Activated naive CD4-positive, alpha-beta T cell treated with anti-CD3 and anti-CD28 coated beads, Interleukin-2, amount 10 ng/mL, durations not matched to agents 7 days and 5 days (primary cell): Measurements from ENCODE around the gene CDH15.
A peak's percentile ranks its signal among the peaks of the same experiment; 100 is the strongest.
"Not testable (repeated sequence)": the region's sequence is repeated elsewhere in the genome, so short reads cannot be mapped to it uniquely, and the experiment has no call there.

Experiments used
- CTCF ChIA-PET: fragments of 350-600 bp; sonication (Branson Sonifier 250); formaldehyde crosslinking; loops from one replicate; lab custom pipeline; 2021; ENCODE audit warnings: antibody characterized with exemption; lab: Charles Lee
- DNase-seq: peaks from one replicate; pipeline ENCODE4 v3.0.0-alpha.2; 2020
- H3K27ac Mint-ChIP-seq: one replicate; pipeline ENCODE4 v1.8.0; 2021; ENCODE audit warnings: mild to moderate bottlenecking, moderate library complexity, mixed read lengths
- H3K27me3 Mint-ChIP-seq: one replicate; pipeline ENCODE4 v1.8.0; 2021; ENCODE audit warnings: mild to moderate bottlenecking, mixed read lengths
- H3K36me3 Mint-ChIP-seq: one replicate; pipeline ENCODE4 v1.8.0; 2021; ENCODE audit warnings: mixed read lengths
- H3K4me1 Mint-ChIP-seq: one replicate; pipeline ENCODE4 v1.8.0; 2021; ENCODE audit warnings: mixed read lengths
- H3K4me3 Mint-ChIP-seq: one replicate; pipeline ENCODE4 v1.8.0; 2021; ENCODE audit warnings: mild to moderate bottlenecking, moderate library complexity, mixed read lengths
- H3K9me3 Mint-ChIP-seq: one replicate; pipeline ENCODE4 v1.8.0; 2021; ENCODE audit warnings: mixed read lengths

CDH15 gene

GRCh38 chr16:89187770-89188392, 16.3 kb downstream of the CDH15 start:
- Mint-ChIP-seq H3K4me1 (peaks cover 6% of the 10 kb centered on the region), H3K9me3 (peaks cover 3% of the 10 kb centered on the region), H3K27ac (no peak overlapping the region), H3K27me3 (peaks cover 35% of the 10 kb centered on the region), H3K36me3 (no peaks in the 10 kb centered on the region), H3K4me3 (no peak overlapping the region)
- DNase-seq, result peak; percentile 47
- CTCF ChIA-PET, result no interaction called here

- CTCF ChIA-PET, H3K27ac Mint-ChIP-seq, H3K9me3 Mint-ChIP-seq, H3K4me1 Mint-ChIP-seq, DNase-seq, H3K36me3 Mint-ChIP-seq, H3K4me3 Mint-ChIP-seq: not testable (repeated sequence)
- H3K27me3 Mint-ChIP-seq, result peaks cover 30% of the 10 kb centered on the region
Measured at GRCh38 chr16:89188471-89189357, 17.2 kb downstream of the CDH15 start.

- DNase-seq, result no peak
- peaks cover 2% of the 10 kb centered on the region for H3K4me1 Mint-ChIP-seq
- CTCF ChIA-PET, result no interaction called here
- peaks cover 30% of the 10 kb centered on the region for H3K27me3 Mint-ChIP-seq
- no peaks in the 10 kb centered on the region for H3K36me3 Mint-ChIP-seq
- no peak overlapping the region for H3K4me3 Mint-ChIP-seq
- peaks cover 3% of the 10 kb centered on the region for H3K9me3 Mint-ChIP-seq
- no peak overlapping the region for H3K27ac Mint-ChIP-seq
Measured at GRCh38 chr16:89189358-89190025, 17.9 kb downstream of the CDH15 start.

GRCh38 chr16:89190150-89190958, 18.8 kb downstream of the CDH15 start:
- DNase-seq, result no peak
- no peak overlapping the region for H3K4me3 Mint-ChIP-seq
- no peaks in the 10 kb centered on the region for H3K36me3 Mint-ChIP-seq
- H3K4me1 Mint-ChIP-seq, result peaks cover 2% of the 10 kb centered on the region
- peaks cover 3% of the 10 kb centered on the region for H3K9me3 Mint-ChIP-seq
- CTCF ChIA-PET, result no interaction called here
- peak overlapping the region; percentile 64 for H3K27ac Mint-ChIP-seq
- H3K27me3 Mint-ChIP-seq, result peaks cover 22% of the 10 kb centered on the region

GRCh38 chr16:89191033-89191900, 19.7 kb downstream of the CDH15 start:
- Mint-ChIP-seq H3K36me3 (no peaks in the 10 kb centered on the region), H3K4me1 (peaks cover 2% of the 10 kb centered on the region), H3K4me3 (no peak overlapping the region), H3K27me3 (peaks cover 22% of the 10 kb centered on the region), H3K27ac (peak overlapping the region; percentile 58), H3K9me3 (peaks cover 3% of the 10 kb centered on the region)
- CTCF ChIA-PET, result no interaction called here
- no peak for DNase-seq

- Mint-ChIP-seq H3K9me3 (peaks cover 3% of the 10 kb centered on the region), H3K27me3 (peaks cover 25% of the 10 kb centered on the region), H3K4me1 (peaks cover 2% of the 10 kb centered on the region), H3K27ac (no peak overlapping the region), H3K4me3 (no peak overlapping the region), H3K36me3 (no peaks in the 10 kb centered on the region)
- CTCF ChIA-PET, result no interaction called here
- DNase-seq, result no peak
Measured at GRCh38 chr16:89191901-89192185, 20.3 kb downstream of the CDH15 start.

- H3K27me3 Mint-ChIP-seq, result peaks cover 26% of the 10 kb centered on the region
- not testable (repeated sequence) for H3K9me3 Mint-ChIP-seq
Measured at GRCh38 chr16:89192186-89192955, 20.8 kb downstream of the CDH15 start.

GRCh38 chr16:89192956-89193575, 21.5 kb downstream of the CDH15 start:
- H3K4me3 Mint-ChIP-seq, result no peak overlapping the region
- DNase-seq, result peak; percentile 60

More at GRCh38 chr16:89192186-89192955, 20.8 kb downstream of the CDH15 start:
- peak; percentile 74 for DNase-seq
- H3K4me1 Mint-ChIP-seq, H3K36me3 Mint-ChIP-seq, H3K4me3 Mint-ChIP-seq, H3K27ac Mint-ChIP-seq, CTCF ChIA-PET: not testable (repeated sequence)

GRCh38 chr16:89193576-89194293, 22.2 kb downstream of the CDH15 start:
- CTCF ChIA-PET, result no interaction called here
- Mint-ChIP-seq H3K27me3 (peaks cover 35% of the 10 kb centered on the region), H3K4me3 (no peak overlapping the region), H3K27ac (no peak overlapping the region), H3K9me3 (peaks cover 3% of the 10 kb centered on the region), H3K4me1 (peaks cover 2% of the 10 kb centered on the region), H3K36me3 (no peaks in the 10 kb centered on the region)
- no peak for DNase-seq

More at GRCh38 chr16:89192956-89193575, 21.5 kb downstream of the CDH15 start:
- CTCF ChIA-PET, result no interaction called here
- peaks cover 3% of the 10 kb centered on the region for H3K9me3 Mint-ChIP-seq
- peaks cover 29% of the 10 kb centered on the region for H3K27me3 Mint-ChIP-seq
- H3K4me1 Mint-ChIP-seq, result peaks cover 2% of the 10 kb centered on the region
- H3K36me3 Mint-ChIP-seq, result no peaks in the 10 kb centered on the region
- H3K27ac Mint-ChIP-seq, result no peak overlapping the region

- Mint-ChIP-seq H3K4me1 (peaks cover 2% of the 10 kb centered on the region), H3K27me3 (peaks cover 44% of the 10 kb centered on the region), H3K36me3 (no peaks in the 10 kb centered on the region), H3K9me3 (peaks cover 3% of the 10 kb centered on the region), H3K27ac (no peak overlapping the region), H3K4me3 (no peak overlapping the region)
- no peak for DNase-seq
- CTCF ChIA-PET, result no interaction called here
Measured at GRCh38 chr16:89194340-89195311, 23.1 kb downstream of the CDH15 start.

GRCh38 chr16:89195521-89196171, 24.1 kb downstream of the CDH15 start:
- no peak for DNase-seq
- CTCF ChIA-PET, result no interaction called here
- Mint-ChIP-seq H3K4me1 (peaks cover 9% of the 10 kb centered on the region), H3K27me3 (peaks cover 53% of the 10 kb centered on the region), H3K9me3 (peaks cover 3% of the 10 kb centered on the region), H3K4me3 (no peak overlapping the region), H3K36me3 (no peaks in the 10 kb centered on the region), H3K27ac (no peak overlapping the region)
